Muscle layer of colon (tissue), 2 donors: ENCODE results near the gene GPBP1.
A peak's percentile ranks its signal among the peaks of the same experiment; 100 is the strongest.

ENCODE experiments used
- H3K27ac ChIP-seq: one replicate; pipeline ENCODE4 v1.7.0; 2013; ENCODE audit warnings: low read depth, mild to moderate bottlenecking, low read length, moderate library complexity
- H3K27me3 ChIP-seq, 2 donors: one replicate each; pipeline ENCODE4 v1.7.0; 2013; ENCODE audit warnings: low read length in 2 of 2, mild to moderate bottlenecking in 2 of 2; ENCODE audit not compliant: insufficient read depth in 2 of 2, control insufficient read depth in 1 of 2
- H3K36me3 ChIP-seq: one replicate; pipeline ENCODE4 v1.7.0; 2013; ENCODE audit warnings: mild to moderate bottlenecking, low read length; ENCODE audit not compliant: insufficient read depth
- H3K4me1 ChIP-seq: one replicate; pipeline ENCODE4 v1.7.0; 2013; ENCODE audit warnings: mild to moderate bottlenecking, low read length; ENCODE audit not compliant: insufficient read depth
- H3K4me3 ChIP-seq, 2 donors: one replicate each; pipeline ENCODE4 v1.7.0; 2013; ENCODE audit warnings: low read length in 2 of 2, low read depth in 1 of 2, mild to moderate bottlenecking in 1 of 2, moderate library complexity in 1 of 2
- H3K9ac ChIP-seq: one replicate; pipeline ENCODE4 v1.7.0; 2013; ENCODE audit warnings: low read length
- H3K9me3 ChIP-seq: one replicate; pipeline ENCODE4 v1.7.0; 2013; ENCODE audit warnings: mild to moderate bottlenecking, low read length
- donor health status: abdominal sarcoma.
- donor health status: Adenocarcinoma of cecum.

Gene GPBP1

DNA sequence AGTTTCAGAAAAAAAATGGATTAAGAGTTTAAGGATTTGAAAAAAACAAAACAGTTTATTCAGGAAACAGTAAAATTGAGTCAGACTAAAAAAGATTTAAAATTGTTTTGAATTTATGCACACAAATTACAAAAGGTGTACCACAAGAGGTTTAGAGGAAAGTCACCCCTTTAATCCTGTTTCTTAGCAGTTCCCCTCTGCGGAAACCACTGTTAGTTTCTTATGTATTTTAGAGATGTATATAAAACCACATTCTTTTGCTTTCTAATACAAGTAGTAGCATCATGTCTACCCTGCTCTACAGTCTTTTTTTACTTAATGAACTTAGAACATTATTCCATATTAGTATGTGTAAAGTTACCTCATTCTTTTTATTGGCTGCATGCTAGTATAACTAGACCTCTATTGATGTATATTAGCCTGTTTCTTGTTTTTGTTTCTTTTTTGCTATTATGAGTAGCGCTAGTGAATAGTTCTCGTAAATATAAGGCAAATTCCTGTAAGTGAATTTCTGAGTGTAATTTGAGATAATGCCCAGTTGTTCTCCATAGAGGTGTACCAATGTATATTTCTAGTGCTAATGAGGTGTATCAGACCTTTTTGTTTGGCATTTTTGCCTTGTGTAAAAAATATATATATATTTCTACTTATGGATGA, 20.0 kb downstream of the GPBP1 start:
- H3K4me1 ChIP-seq = peaks cover 19% of the 10 kb centered on the region
- no peaks in the 10 kb centered on the region for H3K27me3 ChIP-seq
- H3K36me3 ChIP-seq = no peaks in the 10 kb centered on the region
- H3K27ac ChIP-seq = no peak overlapping the region
- no peaks in the 10 kb centered on the region for H3K9me3 ChIP-seq
- H3K4me3 ChIP-seq = no peak overlapping the region
- H3K9ac ChIP-seq = no peak overlapping the region

DNA sequence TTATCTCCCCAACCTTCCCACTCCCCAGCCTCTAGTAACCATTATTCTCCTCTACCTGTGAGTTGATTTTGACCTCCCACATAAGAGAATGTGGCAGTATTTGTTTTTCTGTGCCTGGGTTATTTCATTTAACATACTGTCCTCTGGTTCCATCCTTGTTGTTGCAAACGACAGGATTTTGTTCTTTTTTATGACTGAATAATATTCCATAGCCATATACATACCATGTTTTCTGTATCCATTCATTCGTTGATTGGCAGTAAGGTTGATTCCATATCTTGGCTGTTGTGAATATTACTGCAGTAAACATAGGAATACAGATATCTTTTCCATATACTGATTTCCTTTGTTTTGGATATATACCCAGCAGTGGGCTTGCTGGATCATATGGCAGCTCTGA, 20.8 kb downstream of the GPBP1 start:
- no peak overlapping the region for H3K27ac ChIP-seq

DNA sequence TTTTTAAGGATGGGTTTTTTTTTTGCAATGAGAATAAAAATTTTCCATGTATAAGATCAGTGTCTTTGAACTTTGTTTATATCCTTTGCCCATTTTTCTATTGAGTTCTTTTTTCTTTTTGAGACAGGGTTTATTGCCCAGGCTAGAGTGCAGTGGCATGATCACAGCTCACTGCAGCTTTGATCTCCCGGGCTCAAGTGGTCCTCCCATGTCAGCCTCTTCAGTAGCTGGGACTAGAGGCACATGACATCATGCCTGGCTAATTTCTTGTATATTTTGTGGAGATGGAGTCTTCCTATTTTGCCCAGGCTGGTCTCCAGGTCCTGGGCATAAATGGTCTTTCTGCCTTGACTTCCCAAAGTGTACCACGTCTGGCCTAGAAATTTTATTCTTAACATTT, 21.2 kb downstream of the GPBP1 start:
- Histone ChIP-seq H3K4me1 (peaks cover 10% of the 10 kb centered on the region), H3K36me3 (no peaks in the 10 kb centered on the region), H3K27me3 (no peaks in the 10 kb centered on the region), H3K9ac (no peak overlapping the region), H3K9me3 (no peaks in the 10 kb centered on the region), H3K4me3 (no peak overlapping the region), H3K27ac (no peak overlapping the region)

More for the DNA sequence above, 20.8 kb downstream of the GPBP1 start:
- Histone ChIP-seq H3K36me3 (no peaks in the 10 kb centered on the region), H3K9me3 (no peaks in the 10 kb centered on the region), H3K9ac (no peak overlapping the region), H3K27me3 (no peaks in the 10 kb centered on the region), H3K4me3 (no peak overlapping the region), H3K4me1 (peaks cover 14% of the 10 kb centered on the region)

DNA sequence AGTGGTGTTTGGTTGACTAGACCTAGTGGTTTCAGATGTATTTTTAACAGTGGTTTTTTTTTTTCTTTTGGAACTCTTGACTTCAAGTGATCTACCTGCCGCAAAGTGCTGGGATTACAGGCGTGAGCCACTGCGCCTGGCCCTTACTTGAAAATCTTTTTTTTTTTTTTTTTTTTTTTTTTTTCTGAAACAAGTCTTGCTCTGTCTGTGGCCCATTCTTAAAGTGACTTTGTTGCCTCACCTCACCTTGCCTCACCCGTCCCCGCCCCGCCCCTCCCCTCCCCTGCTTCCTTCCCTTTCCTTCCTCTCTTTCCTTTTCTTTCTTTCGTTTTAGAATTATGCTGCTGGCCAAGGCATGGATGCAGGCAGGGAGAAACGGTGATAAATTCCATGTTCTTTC, 26.0 kb downstream of the GPBP1 start:
- no peak overlapping the region for H3K9ac ChIP-seq
- no peak overlapping the region for H3K27ac ChIP-seq
- no peaks in the 10 kb centered on the region for H3K27me3 ChIP-seq
- H3K36me3 ChIP-seq = no peaks in the 10 kb centered on the region
- peaks cover 4% of the 10 kb centered on the region for H3K4me1 ChIP-seq
- no peak overlapping the region for H3K4me3 ChIP-seq
- H3K9me3 ChIP-seq = no peaks in the 10 kb centered on the region

DNA sequence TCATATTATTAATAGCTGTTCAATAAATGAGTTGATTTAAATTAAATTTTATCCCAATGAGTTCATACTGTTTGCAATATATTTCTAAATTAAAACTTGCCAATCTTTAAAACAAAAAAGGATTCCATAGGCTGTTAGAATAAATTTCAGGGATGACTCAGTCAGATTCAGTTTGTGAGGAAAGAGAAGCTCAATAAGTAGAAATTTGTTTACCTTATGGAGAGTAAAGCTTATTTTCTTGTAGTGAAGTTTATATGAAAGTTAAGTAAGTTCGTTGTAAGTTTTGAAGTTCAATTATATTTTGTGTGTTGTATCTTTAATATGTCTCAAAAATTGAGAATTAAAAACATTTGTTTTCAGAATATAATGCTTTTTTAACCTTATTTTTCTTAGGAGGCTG, 29.0 kb downstream of the GPBP1 start:
- H3K36me3 ChIP-seq = no peaks in the 10 kb centered on the region
- H3K27me3 ChIP-seq = no peaks in the 10 kb centered on the region
- H3K4me1 ChIP-seq = peaks cover 22% of the 10 kb centered on the region
- H3K9ac ChIP-seq = no peak overlapping the region
- no peak overlapping the region for H3K27ac ChIP-seq
- no peak overlapping the region for H3K4me3 ChIP-seq
- H3K9me3 ChIP-seq = no peaks in the 10 kb centered on the region

DNA sequence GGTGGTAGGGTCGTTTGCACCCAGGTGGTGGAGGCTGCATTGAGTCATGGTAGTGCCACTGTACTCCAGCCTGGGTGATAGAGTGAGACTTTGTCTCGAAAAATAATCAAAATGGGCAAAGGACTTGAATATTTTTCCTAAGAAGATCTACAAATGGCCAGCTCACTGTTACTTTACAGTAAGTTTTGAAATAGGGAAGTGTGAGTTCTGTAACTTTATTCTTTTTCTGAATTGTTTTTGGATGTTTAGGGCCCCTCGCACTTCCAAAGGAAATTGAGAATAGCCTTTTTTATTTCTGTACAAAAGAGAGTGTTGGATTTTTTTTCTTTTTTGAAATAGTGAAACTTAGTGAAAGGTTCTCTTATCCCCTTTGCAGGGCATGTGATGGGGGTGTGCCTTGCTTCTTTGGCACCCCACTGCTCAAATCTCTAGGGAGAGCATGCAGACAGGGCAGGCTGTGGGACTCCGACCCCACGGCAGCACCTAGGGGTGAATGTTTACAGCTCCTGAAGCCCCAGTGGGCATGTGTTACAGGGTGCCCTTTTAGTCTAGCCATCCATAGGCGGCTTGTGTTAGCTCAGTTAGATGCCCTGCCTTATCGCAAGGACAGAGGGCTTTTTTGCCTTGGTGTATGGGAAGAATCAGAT, 33.3 kb downstream of the GPBP1 start:
- Histone ChIP-seq H3K36me3 (no peaks in the 10 kb centered on the region), H3K27ac (no peak overlapping the region), H3K4me1 (peaks cover 44% of the 10 kb centered on the region), H3K9ac (no peak overlapping the region), H3K4me3 (peak overlapping the region in 1 of 2 donors; percentile 32), H3K27me3 (no peaks in the 10 kb centered on the region), H3K9me3 (no peaks in the 10 kb centered on the region)

DNA sequence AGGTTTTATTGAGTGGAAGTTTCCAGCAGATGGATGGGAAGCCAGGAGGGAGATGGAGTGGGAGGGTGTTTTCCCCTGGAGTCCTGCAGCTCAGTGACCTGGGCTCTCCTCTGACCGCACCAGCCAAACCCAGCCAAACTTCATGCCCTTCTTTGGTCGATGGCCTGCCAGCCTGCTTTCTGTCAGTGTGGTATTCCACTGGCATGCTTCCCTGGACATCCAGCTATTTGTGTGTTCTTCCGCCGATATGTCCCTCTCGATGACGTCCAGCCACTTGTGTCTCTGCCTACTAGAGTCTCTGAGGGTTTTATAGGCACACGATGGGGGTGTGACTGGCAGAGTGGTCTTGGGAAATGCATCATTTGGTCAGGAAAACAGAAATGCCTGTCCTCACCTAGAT, 33.8 kb downstream of the GPBP1 start:
- peak overlapping the region in 1 of 2 donors; percentile 32 for H3K4me3 ChIP-seq
- peak overlapping the region; percentile 70 for H3K27ac ChIP-seq
- H3K4me1 ChIP-seq = peaks cover 44% of the 10 kb centered on the region

DNA sequence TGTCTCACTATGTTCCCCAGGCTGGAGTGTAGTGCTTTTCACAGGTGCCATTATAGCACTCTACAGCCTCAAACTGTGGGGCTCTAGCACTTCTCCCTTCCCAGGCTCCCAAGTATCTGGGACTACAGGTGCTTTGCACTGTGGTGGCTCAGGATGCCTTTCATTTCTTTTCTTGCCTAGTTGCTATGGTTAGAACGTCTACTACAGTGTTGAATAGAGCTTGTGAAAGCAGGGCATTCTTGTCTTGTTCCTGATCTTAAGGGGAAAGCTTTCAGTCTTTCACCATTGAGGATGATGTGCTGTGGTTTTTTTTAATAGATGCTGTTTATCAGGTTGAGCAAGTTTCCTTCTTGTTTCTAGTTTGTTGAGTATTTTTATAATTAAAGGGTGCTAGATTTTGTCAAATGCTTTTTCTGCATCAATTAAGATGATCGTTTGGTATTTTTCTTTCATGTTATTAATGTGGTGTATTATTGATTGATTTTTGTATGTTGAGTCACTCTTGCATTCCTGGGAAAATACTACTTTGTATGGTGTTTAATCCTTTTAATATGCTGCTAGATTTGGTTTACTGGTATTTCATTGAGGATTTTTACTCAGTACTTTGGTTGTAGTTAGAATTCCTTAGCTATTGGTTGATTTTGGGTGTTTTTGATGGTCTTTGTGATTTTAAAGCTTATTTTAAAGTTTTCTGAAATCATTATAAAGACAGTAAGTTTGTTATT, 35.6 kb downstream of the GPBP1 start:
- H3K27ac ChIP-seq = no peak overlapping the region
- no peaks in the 10 kb centered on the region for H3K9me3 ChIP-seq
- H3K9ac ChIP-seq = no peak overlapping the region
- peaks cover under 1% of the 10 kb centered on the region for H3K36me3 ChIP-seq
- H3K4me1 ChIP-seq = peaks cover 44% of the 10 kb centered on the region
- H3K4me3 ChIP-seq = no peak overlapping the region
- no peaks in the 10 kb centered on the region for H3K27me3 ChIP-seq

More for the DNA sequence above, 33.8 kb downstream of the GPBP1 start:
- H3K9me3 ChIP-seq = no peaks in the 10 kb centered on the region
- no peak overlapping the region for H3K9ac ChIP-seq
- no peaks in the 10 kb centered on the region for H3K27me3 ChIP-seq
- H3K36me3 ChIP-seq = no peaks in the 10 kb centered on the region

DNA sequence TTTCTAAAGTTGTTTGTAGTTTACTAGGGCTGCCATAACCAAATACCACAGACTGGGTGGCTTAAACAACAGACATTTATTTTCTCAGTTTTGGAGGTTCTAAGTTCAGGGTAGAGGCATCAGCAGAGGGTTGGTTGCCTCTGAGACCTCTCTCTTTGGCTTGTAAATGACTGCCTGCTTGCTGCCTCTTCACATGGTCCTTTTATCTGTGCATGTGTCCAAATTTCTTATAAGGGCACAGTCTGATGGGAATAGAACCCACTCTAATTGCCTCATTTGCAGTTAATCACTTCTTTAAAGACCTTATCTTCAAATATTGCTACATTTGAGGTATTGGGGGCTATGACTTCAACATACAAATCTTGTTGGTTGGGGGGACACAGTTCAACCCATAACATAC, 36.8 kb downstream of the GPBP1 start:
- Histone ChIP-seq H3K9me3 (no peaks in the 10 kb centered on the region), H3K36me3 (peaks cover 9% of the 10 kb centered on the region), H3K27ac (no peak overlapping the region), H3K9ac (no peak overlapping the region), H3K4me3 (no peak overlapping the region), H3K27me3 (no peaks in the 10 kb centered on the region), H3K4me1 (peaks cover 40% of the 10 kb centered on the region)

DNA sequence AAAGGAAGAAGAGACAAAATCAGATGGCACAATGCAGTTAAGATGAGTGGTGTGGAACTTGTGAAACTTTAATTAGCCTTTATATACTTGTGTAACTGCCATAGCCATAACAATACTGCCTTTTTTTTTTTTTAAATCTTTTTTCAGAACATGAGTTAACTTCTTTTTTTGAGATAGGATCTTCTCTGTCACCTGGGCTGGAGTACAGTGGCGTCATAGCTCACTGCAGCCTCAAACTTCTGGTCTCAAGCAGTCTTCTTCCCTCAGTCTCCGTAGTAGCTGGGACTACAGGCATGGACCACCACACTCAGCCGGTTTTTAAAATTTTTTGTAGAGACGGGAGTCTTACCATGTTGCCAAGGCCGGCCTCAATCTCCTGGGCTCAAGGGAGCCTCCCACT, 37.2 kb downstream of the GPBP1 start:
- Histone ChIP-seq H3K4me3 (no peak overlapping the region), H3K36me3 (peaks cover 9% of the 10 kb centered on the region), H3K9ac (no peak overlapping the region), H3K27me3 (no peaks in the 10 kb centered on the region), H3K4me1 (peaks cover 40% of the 10 kb centered on the region), H3K9me3 (no peaks in the 10 kb centered on the region), H3K27ac (no peak overlapping the region)

DNA sequence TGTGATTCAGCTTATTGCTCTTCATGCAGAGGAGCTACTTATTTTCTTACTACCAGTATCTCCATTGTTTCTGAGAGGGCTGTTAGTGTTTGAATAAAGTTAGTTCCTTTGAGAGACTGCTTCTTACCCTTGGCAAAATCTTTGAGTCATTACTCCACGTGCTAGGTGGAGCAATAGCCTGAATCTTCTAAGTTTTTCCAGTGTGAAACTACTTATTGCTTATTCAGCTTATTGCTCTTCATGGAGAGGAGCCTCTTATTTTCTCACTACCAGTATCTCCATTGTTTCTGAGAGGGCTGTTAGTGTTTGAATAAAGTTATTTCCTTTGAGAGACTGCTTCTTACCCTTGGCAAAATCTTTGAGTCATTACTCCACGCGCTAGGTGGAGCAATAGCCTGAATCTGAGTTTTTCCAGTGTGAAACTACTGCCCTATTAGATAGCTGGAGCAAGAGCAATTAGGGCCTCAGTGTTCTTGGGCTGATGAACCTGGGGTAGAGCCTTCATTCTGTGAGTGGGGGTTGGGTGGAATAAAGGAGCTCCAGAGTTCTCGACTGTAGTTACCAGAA, 41.9 kb downstream of the GPBP1 start:
- Histone ChIP-seq H3K36me3 (peaks cover 9% of the 10 kb centered on the region), H3K4me3 (no peak overlapping the region), H3K27ac (no peak overlapping the region), H3K4me1 (peaks cover 8% of the 10 kb centered on the region), H3K9ac (no peak overlapping the region), H3K27me3 (no peaks in the 10 kb centered on the region), H3K9me3 (no peaks in the 10 kb centered on the region)
